Stimulated activated naive CD8-positive, alpha-beta T cell treated with anti-CD3 and anti-CD28 coated beads, Interleukin-15, Interleukin-2, amounts not matched to agents 100 ng/mL and 50 ng/mL, for 24 hours (primary cell): ENCODE data around the gene DHX57.
A peak's percentile ranks its signal among the peaks of the same experiment; 100 is the strongest.
"Not testable (repeated sequence)": the region's sequence is repeated elsewhere in the genome, so short reads cannot be mapped to it uniquely, and the experiment has no call there.

Experiments used
- H3K27ac Mint-ChIP-seq: one replicate; pipeline ENCODE4 v1.8.0; 2021; ENCODE audit warnings: mild to moderate bottlenecking, mixed read lengths
- H3K27me3 Mint-ChIP-seq: one replicate; pipeline ENCODE4 v1.8.0; 2021; ENCODE audit warnings: mixed read lengths
- H3K36me3 Mint-ChIP-seq: one replicate; pipeline ENCODE4 v1.8.0; 2021; ENCODE audit warnings: low read depth, mixed read lengths
- H3K4me1 Mint-ChIP-seq: one replicate; pipeline ENCODE4 v1.8.0; 2021; ENCODE audit warnings: low read depth, mixed read lengths
- H3K4me3 Mint-ChIP-seq: one replicate; pipeline ENCODE4 v1.8.0; 2021; ENCODE audit warnings: mild to moderate bottlenecking, mixed read lengths
- H3K9me3 Mint-ChIP-seq: one replicate; pipeline ENCODE4 v1.8.0; 2021; ENCODE audit warnings: mixed read lengths

Gene DHX57

DNA sequence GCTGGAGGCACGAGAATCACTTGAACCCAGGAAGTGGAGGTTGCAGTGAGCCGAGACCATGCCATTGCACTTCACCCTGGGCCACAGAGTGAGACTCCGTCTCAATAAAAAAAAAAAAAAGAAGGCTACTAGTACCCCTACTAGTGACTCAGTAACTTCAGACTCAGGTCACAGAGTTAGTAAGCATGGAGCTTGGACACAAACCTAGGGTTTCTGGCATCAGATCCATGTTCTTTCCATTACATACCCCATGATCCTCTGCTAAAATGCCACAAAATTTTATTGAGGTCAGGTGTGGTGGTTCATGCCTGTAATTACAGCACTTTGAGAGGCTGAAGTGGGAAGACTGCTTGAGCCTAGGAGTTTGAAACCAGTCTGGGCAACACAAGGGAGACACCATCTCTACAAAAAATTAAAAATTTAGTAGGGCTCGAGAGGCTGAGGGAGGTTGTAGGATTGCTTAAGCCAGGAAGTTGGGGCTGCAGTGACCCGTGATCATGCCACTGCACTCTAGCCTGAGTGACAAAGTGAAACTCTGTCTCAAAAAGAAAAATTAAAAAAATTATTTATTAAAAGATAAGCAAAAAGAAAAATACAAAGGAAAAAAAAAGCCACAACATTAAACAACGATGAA lies 45.1 kb downstream of the DHX57 start:
- no peaks in the 10 kb centered on the region for H3K27me3 Mint-ChIP-seq
- no peaks in the 10 kb centered on the region for H3K9me3 Mint-ChIP-seq
- no peak overlapping the region for H3K27ac Mint-ChIP-seq
- H3K4me3 Mint-ChIP-seq = no peak overlapping the region
- H3K36me3 Mint-ChIP-seq = peaks cover 31% of the 10 kb centered on the region
- H3K4me1 Mint-ChIP-seq = peaks cover 11% of the 10 kb centered on the region

DNA sequence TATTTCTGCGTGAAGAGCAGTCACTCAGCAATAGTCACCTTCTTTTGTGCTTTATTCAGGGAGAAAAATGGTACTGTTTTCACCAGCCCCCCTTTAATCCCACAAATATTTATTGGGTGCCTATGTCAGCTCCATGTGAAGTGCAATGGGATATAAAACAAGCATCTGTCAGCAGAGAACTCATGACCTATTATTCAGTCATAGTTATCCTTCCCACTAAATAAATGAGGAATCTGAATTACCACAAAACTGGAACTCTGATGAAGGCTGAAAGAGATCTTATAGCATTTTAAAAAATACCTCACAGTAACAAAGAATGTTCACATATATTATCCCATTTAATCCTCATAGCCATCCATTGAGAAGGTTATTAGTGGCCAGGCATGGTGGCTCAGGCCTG lies 45.8 kb downstream of the DHX57 start:
- H3K27ac Mint-ChIP-seq = no peak overlapping the region

DNA sequence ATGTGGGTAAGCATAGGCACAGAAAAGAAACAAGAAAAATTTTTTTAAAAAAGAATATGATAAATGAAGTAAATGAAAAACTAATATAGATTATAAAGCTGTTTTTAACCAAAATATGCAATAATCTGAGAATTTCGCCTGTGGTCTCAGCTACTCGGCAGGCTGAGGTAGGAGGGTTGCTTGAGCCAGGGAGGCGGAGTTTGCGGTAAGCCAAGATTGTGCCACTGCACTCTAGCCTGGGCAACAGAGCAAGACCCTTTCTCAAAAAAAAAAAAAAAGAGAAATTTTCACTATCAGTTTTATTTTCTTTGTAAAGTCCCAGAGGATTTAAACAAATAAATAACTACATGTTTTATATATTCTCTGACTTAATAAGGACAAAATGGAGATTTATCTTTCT lies 47.3 kb downstream of the DHX57 start:
- peaks cover 4% of the 10 kb centered on the region for H3K4me1 Mint-ChIP-seq
- peak overlapping the region; percentile 26 for H3K27ac Mint-ChIP-seq

More for the DNA sequence above, 45.8 kb downstream of the DHX57 start:
- Mint-ChIP-seq H3K4me3 (no peak overlapping the region), H3K9me3 (no peaks in the 10 kb centered on the region), H3K4me1 (peaks cover 8% of the 10 kb centered on the region), H3K36me3 (peaks cover 31% of the 10 kb centered on the region), H3K27me3 (no peaks in the 10 kb centered on the region)

DNA sequence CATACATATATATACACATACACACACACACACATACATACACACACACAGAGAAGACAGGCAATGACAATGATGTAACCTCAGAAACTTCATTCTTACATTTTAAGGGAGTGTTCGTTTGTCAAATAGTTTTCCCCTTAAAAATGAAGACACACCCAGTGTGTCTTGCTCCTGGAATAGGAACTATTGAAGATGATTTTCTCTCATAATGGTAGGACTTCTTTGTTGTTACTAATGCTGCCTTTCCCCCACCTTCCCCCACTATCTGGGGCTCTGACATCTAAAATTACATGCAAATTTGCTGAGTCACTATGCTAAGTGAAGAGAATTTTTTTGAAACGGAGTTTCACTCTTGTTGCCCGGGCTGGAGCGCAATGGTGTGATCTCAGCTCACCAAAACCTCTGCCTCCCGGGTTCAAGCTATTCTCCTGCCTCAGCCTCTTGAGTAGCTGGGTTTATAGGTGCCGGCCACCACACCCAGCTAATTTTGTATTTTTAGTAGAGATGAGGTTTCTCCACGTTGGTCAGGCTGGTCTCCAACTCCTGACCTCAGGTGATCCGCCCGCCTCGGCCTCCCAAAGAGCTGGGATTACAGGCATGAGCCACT lies 48.1 kb downstream of the DHX57 start:
- peaks cover 37% of the 10 kb centered on the region for H3K36me3 Mint-ChIP-seq
- not testable (repeated sequence) for H3K4me1 Mint-ChIP-seq, H3K9me3 Mint-ChIP-seq, H3K4me3 Mint-ChIP-seq, H3K27ac Mint-ChIP-seq, H3K27me3 Mint-ChIP-seq

More for the DNA sequence above, 47.3 kb downstream of the DHX57 start:
- Mint-ChIP-seq H3K9me3 (peaks cover 4% of the 10 kb centered on the region), H3K4me3 (no peak overlapping the region), H3K36me3 (peaks cover 32% of the 10 kb centered on the region), H3K27me3 (no peaks in the 10 kb centered on the region)

DNA sequence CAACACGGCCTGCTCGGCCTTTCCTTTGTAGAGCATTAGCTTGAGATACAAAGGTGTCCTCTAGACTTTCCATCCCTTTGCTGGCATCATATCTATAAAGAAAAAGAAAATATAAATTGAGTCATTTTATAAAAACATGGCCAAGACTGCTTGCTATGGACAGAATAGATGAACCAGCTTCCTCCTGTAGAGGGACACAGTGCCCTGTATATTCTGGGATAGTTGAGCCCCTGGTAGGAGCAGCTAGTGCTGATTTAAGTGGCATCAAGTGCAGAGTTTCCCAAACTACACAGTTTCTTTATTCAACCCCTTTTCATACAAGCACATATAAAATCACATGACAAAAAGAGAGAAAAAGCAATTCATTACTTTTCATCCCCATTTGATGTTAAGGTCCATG lies 49.8 kb downstream of the DHX57 start:
- no peak overlapping the region for H3K27ac Mint-ChIP-seq
- H3K4me3 Mint-ChIP-seq = no peak overlapping the region
- H3K27me3 Mint-ChIP-seq = no peaks in the 10 kb centered on the region
- H3K4me1 Mint-ChIP-seq = peaks cover 4% of the 10 kb centered on the region
- peaks cover 46% of the 10 kb centered on the region for H3K36me3 Mint-ChIP-seq
- peaks cover 4% of the 10 kb centered on the region for H3K9me3 Mint-ChIP-seq

DNA sequence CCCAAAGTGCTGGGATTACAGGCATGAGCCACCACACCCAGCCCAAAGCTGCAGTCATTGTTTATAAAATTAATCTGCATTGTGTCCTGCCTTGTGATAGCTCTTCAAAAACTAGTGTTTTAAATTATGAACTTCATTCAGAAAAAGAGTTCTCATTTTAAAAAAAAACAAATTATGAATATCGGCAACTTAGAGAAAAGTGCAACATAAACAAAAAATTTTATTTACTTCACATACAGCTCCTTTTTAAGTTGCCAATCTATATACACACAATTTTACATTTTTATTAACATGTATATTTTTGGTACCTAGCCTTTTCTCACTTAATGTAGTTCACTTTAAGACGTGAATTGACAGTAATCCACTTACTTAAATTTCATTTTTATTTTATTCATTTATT lies 50.8 kb downstream of the DHX57 start:
- peaks cover 4% of the 10 kb centered on the region for H3K9me3 Mint-ChIP-seq
- H3K27me3 Mint-ChIP-seq = no peaks in the 10 kb centered on the region
- H3K36me3 Mint-ChIP-seq = peaks cover 57% of the 10 kb centered on the region
- H3K27ac Mint-ChIP-seq = no peak overlapping the region
- H3K4me3 Mint-ChIP-seq = no peak overlapping the region
- H3K4me1 Mint-ChIP-seq = peaks cover 4% of the 10 kb centered on the region

DNA sequence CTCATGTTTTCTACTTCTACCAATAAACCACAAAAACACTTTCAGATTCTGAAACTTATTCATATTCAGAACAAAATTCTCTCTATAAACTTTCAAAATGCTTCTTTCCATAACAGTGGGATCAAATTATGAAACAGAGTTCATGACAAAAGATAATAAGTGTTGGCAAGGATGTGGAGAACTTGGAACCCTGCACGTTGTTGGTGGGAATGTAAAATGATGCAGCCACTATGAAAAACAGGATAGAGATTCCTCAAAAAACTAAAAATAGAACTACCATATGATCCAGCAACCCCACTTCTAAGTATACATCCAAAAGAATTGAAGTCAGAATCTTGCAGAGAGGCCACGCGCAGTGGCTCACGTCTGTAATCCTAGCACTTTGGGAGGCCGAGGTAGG lies 52.3 kb downstream of the DHX57 start:
- Mint-ChIP-seq H3K27ac (no peak overlapping the region), H3K4me3 (no peak overlapping the region), H3K27me3 (no peaks in the 10 kb centered on the region), H3K36me3 (peaks cover 68% of the 10 kb centered on the region), H3K9me3 (peaks cover 4% of the 10 kb centered on the region), H3K4me1 (peaks cover 4% of the 10 kb centered on the region)

DNA sequence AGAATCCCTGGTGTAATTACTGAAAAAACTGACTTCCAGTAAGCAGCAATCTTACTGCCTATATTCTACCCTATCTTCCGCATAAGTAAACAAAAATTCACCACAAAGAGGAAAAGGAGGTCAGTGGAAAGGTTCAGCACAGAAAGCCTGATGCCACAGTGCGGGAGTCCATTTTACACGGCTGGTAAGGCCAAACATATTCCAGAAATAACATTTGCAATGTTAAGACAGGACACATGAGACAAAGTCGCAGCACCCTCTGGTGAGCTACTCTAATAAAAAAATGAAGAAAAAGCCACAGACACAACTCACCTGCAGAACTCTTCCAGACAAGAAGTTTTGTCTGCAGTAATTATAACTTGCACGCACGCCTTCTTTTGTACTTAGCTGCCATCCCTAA lies 57.2 kb downstream of the DHX57 start:
- Mint-ChIP-seq H3K27me3 (no peaks in the 10 kb centered on the region), H3K4me1 (no peaks in the 10 kb centered on the region), H3K27ac (no peak overlapping the region), H3K36me3 (peaks cover 62% of the 10 kb centered on the region), H3K9me3 (no peaks in the 10 kb centered on the region), H3K4me3 (no peak overlapping the region)

DNA sequence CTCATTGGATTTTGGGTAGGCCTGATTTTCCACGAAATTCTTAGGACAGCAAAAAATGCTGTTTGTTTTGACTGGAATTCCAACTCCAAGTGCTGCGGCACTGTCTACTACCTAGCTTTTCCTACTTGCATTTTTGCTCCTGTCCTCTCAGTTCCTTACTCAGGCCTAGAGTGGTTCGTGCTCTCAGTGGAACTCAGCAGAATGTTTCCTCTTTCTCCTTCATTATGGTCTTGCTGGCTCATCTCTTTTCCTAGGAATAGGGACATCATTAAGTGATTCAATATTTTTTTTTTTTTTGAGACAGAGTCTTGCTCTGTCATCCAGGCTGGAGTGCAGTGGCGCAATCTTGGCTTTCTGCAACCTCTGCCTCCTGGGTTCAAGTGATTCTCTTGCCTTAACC lies 59.8 kb downstream of the DHX57 start:
- no peaks in the 10 kb centered on the region for H3K27me3 Mint-ChIP-seq
- no peak overlapping the region for H3K27ac Mint-ChIP-seq
- peaks cover 59% of the 10 kb centered on the region for H3K36me3 Mint-ChIP-seq
- H3K4me1 Mint-ChIP-seq = no peaks in the 10 kb centered on the region
- H3K9me3 Mint-ChIP-seq = no peaks in the 10 kb centered on the region
- H3K4me3 Mint-ChIP-seq = no peak overlapping the region

DNA sequence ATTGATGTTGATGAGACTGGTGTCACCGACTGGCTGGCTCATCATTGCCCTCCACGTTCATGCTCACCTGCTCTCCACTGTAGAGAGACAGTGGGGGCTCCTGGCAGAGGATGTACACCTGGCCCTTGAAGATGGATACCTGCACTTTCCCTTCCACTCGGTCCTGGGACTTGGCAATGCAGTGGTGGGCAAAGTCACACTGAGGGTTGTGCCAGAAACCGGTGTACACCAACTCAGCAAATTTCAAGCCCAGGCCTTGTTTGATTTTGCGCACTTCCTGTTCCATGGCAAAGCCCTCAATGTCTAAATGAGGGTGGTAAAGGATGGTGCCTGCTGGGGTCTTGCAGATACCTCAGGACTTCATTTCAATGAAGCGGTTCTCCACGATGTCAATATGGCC lies 65.2 kb downstream of the DHX57 start:
- H3K27ac Mint-ChIP-seq = no peak overlapping the region
- H3K27me3 Mint-ChIP-seq = no peaks in the 10 kb centered on the region
- H3K4me3 Mint-ChIP-seq = no peak overlapping the region

DNA sequence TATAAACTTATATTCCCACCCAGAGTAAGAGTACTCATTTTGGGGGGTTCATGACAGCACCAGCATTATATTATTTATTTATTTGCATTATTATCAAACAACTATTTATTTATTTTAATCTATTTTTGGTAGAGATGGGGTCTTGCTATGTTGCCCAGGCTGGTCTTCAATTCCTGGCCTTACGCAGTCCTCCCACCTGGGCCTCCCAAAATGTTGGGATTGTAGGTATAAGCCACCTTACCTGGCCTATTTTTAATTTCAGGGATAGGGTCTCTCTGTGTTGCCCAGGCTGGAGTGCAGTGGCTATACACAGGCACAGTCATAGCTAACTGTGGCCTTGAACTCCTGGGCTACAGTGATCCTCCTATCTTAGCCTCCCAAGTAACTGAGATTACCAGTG lies 67.1 kb downstream of the DHX57 start:
- Mint-ChIP-seq H3K4me3 (no peak overlapping the region), H3K27me3 (no peaks in the 10 kb centered on the region), H3K36me3 (peaks cover 26% of the 10 kb centered on the region), H3K9me3 (no peaks in the 10 kb centered on the region), H3K4me1 (no peaks in the 10 kb centered on the region), H3K27ac (no peak overlapping the region)

More for the DNA sequence above, 65.2 kb downstream of the DHX57 start:
- peaks cover 32% of the 10 kb centered on the region for H3K36me3 Mint-ChIP-seq
- H3K4me1 Mint-ChIP-seq = no peaks in the 10 kb centered on the region
- H3K9me3 Mint-ChIP-seq = no peaks in the 10 kb centered on the region

DNA sequence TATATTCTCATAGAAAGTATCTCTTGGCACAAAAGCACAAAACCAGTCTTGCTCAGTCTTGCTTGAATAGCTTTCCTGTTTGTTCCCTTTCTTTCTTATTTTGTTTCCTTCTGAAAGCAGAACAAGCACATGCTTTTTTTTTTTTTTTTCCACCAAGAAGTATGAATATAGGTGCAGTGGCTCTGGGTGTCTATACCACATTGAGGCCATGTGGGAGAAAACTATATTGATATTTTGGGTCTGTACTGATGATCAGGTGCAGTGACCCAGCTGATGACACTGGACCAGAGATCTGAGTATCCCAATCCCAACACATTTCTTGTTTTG lies 69.0 kb downstream of the DHX57 start:
- H3K27ac Mint-ChIP-seq = no peak overlapping the region
- H3K36me3 Mint-ChIP-seq = peaks cover 31% of the 10 kb centered on the region
- no peak overlapping the region for H3K4me3 Mint-ChIP-seq
- no peaks in the 10 kb centered on the region for H3K27me3 Mint-ChIP-seq
- no peaks in the 10 kb centered on the region for H3K4me1 Mint-ChIP-seq
- no peaks in the 10 kb centered on the region for H3K9me3 Mint-ChIP-seq

DNA sequence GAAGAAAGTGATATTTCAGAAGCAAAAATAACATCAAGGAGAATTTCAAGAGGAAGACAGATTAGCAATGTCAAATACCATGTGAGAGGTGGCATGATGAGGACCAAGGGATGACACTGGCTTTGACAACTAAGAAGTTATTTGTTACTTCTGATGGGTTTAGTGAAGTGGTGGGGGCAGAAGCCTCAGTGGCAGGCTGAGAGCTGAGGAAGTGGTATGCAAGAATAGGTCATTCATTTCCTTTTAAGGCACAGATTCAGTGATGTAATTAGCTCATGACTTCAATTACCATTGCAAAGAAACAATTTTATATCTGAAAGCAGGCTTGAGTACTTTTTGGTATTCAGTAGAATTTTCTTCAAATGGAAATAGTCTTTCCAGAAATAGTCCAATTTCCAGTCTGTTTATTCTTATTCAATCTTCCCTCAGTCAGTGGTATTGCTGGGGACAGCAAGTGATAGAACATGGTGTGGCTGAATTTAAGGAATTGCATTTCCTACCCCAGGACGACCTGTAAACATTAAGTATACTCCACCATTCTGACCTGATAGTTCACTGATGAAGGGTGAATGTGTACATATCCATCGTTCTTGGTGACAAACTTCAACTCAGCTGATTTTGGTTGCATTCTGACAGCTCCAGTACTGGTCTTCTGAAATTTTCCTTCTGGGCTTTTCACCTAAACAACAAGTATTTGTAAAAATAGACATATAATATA lies 69.6 kb downstream of the DHX57 start:
- Mint-ChIP-seq H3K36me3 (peaks cover 26% of the 10 kb centered on the region), H3K27ac (no peak overlapping the region), H3K27me3 (no peaks in the 10 kb centered on the region), H3K4me1 (no peaks in the 10 kb centered on the region), H3K9me3 (no peaks in the 10 kb centered on the region), H3K4me3 (no peak overlapping the region)

DNA sequence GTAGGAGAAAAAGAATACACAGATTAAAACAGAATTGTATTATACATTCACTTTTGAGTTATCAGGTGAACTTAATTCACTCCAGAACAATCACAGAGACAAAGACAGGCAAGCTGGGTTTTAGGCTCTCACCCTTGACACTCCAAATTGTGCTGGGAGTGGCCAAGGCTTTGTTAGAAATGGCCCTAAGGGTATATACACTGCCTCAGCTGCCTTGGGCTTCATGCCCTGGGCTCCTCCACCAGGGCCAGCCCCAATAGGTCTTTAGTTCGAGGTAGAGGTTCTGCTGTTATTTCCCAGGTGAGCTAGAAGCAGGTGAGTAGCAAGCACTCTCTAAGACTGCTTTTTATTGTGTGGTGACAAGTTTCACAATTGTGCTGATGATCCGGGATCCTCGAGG lies 77.8 kb downstream of the DHX57 start:
- Mint-ChIP-seq H3K36me3 (peaks cover 24% of the 10 kb centered on the region), H3K4me1 (no peaks in the 10 kb centered on the region), H3K27me3 (no peaks in the 10 kb centered on the region), H3K27ac (no peak overlapping the region), H3K9me3 (no peaks in the 10 kb centered on the region), H3K4me3 (no peak overlapping the region)

DNA sequence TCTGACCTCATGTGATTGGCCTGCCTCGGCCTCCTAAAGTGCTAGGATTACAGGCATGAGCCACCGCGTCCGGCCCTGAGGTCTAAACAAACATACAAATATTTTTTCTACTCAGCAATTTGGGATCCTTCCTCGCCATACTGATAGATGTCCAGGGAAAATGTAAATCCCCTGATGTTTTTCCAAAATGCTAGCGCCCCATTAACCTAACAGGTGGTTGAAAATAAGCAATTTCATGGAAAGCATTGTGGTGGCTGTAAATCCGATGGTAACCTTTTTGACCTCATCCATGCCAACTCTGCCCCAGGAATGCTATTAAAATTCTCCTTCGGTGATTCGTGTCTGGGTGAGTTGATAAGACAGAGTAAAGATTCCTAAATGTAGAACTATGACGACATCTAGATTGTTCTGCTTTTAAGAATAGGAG lies 78.5 kb downstream of the DHX57 start:
- H3K4me1 Mint-ChIP-seq = no peaks in the 10 kb centered on the region
- H3K36me3 Mint-ChIP-seq = peaks cover 20% of the 10 kb centered on the region
- no peaks in the 10 kb centered on the region for H3K9me3 Mint-ChIP-seq
- no peak overlapping the region for H3K4me3 Mint-ChIP-seq
- H3K27ac Mint-ChIP-seq = no peak overlapping the region
- H3K27me3 Mint-ChIP-seq = no peaks in the 10 kb centered on the region

DNA sequence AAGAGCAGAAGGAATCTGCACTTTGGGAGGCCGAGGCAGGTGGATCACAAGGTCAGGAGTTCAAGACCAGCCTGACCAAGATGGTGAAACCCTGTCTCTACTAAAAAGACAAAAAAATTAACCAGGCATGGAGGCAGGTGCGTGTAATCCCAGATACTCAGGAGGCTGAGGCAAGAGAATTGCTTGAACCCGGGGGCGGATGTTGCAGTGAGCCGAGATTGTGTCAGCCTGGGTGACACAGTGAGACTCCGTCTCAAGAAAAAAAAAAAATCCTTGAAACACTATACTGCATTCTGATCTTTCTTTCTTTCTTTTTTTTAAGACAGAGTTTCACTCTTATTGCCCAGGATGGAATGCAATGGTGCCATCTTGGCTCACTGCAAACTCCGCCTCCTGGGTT lies 80.7 kb downstream of the DHX57 start:
- not testable (repeated sequence) for H3K4me1 Mint-ChIP-seq, H3K36me3 Mint-ChIP-seq, H3K27me3 Mint-ChIP-seq, H3K4me3 Mint-ChIP-seq, H3K27ac Mint-ChIP-seq, H3K9me3 Mint-ChIP-seq
